Neural crest cell (in vitro differentiated cells): ENCODE data around the gene ANXA8L1. TPM values are rescaled to one million over a fixed set of nuclear protein-coding genes. Genes with fewer than 3 reads are reported as not detected.
"Not testable (repeated sequence)": the region's sequence is repeated elsewhere in the genome, so short reads cannot be mapped to it uniquely, and the experiment has no call there.

Source experiments
- DNase-seq: peaks from one replicate; pipeline ENCODE4 v3.0.0; 2021; ENCODE audit warnings: low read depth, mixed read lengths, low spot score
- H3K27ac Mint-ChIP-seq: one replicate; pipeline ENCODE4 v1.8.0; 2021; ENCODE audit warnings: mild to moderate bottlenecking, mixed read lengths; ENCODE audit not compliant: unreplicated experiment
- H3K27me3 Mint-ChIP-seq: 2 replicates; pipeline ENCODE4 v1.8.0; 2021; ENCODE audit warnings: low read depth, mild to moderate bottlenecking, mixed read lengths
- H3K36me3 Mint-ChIP-seq: 2 replicates; pipeline ENCODE4 v1.8.0; 2021; ENCODE audit warnings: low read depth, mild to moderate bottlenecking, mixed read lengths
- H3K4me1 Mint-ChIP-seq: 2 replicates; pipeline ENCODE4 v1.8.0; 2021; ENCODE audit warnings: mixed read lengths
- H3K4me3 Mint-ChIP-seq: one replicate; pipeline ENCODE4 v1.8.0; 2021; ENCODE audit warnings: mild to moderate bottlenecking, mixed read lengths
- H3K9me3 Mint-ChIP-seq: 2 replicates; pipeline ENCODE4 v1.8.0; 2021; ENCODE audit warnings: mixed read lengths
- long read RNA-seq: library from polyadenylated mRNA; unstranded; transcript quantifications from one replicate; pipeline ENCODE4 v2.0.0, GENCODE V29; 2020
- total RNA-seq: library from RNA; stranded (reverse); gene quantifications from 2 replicates; pipeline ENCODE4 v1.2.1, GENCODE V29; 2021
- TF ChIP-seq, protein P1 (sequence below): fragments of 200-600 bp; sonication (generic); conservative IDR thresholded peaks from 2 replicates; pipeline ENCODE4 v1.5.0; 2021; ENCODE audit warnings: antibody characterized with exemption, mild to moderate bottlenecking

The ANXA8L1 gene, protein sequence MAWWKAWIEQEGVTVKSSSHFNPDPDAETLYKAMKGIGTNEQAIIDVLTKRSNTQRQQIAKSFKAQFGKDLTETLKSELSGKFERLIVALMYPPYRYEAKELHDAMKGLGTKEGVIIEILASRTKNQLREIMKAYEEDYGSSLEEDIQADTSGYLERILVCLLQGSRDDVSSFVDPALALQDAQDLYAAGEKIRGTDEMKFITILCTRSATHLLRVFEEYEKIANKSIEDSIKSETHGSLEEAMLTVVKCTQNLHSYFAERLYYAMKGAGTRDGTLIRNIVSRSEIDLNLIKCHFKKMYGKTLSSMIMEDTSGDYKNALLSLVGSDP
- not detected in 2 replicates for total RNA-seq
- long read RNA-seq, result 0 reads

DNA sequence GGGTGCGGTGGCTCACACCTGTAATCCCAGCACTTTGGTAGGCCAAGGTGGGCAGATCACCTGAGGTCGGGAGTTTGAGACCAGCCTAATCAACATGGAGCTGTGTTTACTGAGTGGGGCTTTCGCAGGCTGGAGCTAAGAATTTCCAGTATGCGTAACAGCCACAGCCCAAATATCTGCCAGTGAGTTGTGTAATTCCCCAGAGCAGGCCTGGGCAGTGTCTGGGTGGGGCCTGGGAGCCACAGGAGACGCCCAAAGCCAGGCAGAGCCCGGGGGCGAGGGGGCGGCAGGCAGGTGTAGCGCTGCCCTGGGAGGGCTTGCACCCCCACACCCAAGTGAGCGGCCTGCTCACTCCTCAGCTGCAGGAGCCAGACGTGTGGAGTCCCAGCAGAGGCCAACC lies at the start of gene ANXA8L1:
Gene ANXA8L1 (plus strand): TSS at position 371 of the 400 bp plus-strand sequence. CDS start 76 bp downstream, outside the sequence.
- not testable (repeated sequence) for H3K27me3 Mint-ChIP-seq, DNase-seq, H3K4me3 Mint-ChIP-seq, H3K4me1 Mint-ChIP-seq, H3K9me3 Mint-ChIP-seq, H3K27ac Mint-ChIP-seq, H3K36me3 Mint-ChIP-seq

DNA sequence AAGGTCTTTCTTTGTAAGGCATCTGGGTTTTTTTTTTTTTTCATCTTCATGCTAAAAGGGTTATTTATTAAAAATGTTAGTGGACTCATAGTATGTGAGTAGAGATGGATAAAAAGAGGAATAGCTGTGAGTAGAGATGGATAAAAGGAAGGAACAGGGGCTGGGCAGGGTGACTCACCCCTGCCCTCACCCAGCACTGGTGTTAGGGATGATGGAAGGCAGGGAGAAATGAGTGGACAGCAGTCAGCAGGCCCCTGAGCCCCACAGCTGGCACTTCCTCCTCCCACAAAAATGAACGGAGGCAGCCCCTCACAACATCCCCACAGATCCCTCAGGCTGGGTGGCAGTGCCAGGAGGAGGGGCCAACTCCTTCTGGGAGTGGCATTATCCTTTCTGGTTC lies 49.5 kb upstream of the ANXA8L1 start:
- Mint-ChIP-seq H3K27ac (no peak overlapping the region), H3K4me3 (no peak overlapping the region), H3K27me3 (no peaks in the 10 kb centered on the region), H3K4me1 (peaks cover 20% of the 10 kb centered on the region), H3K9me3 (no peaks in the 10 kb centered on the region), H3K36me3 (no peaks in the 10 kb centered on the region)
- DNase-seq, result no peak
- TF ChIP-seq, protein P1, sequence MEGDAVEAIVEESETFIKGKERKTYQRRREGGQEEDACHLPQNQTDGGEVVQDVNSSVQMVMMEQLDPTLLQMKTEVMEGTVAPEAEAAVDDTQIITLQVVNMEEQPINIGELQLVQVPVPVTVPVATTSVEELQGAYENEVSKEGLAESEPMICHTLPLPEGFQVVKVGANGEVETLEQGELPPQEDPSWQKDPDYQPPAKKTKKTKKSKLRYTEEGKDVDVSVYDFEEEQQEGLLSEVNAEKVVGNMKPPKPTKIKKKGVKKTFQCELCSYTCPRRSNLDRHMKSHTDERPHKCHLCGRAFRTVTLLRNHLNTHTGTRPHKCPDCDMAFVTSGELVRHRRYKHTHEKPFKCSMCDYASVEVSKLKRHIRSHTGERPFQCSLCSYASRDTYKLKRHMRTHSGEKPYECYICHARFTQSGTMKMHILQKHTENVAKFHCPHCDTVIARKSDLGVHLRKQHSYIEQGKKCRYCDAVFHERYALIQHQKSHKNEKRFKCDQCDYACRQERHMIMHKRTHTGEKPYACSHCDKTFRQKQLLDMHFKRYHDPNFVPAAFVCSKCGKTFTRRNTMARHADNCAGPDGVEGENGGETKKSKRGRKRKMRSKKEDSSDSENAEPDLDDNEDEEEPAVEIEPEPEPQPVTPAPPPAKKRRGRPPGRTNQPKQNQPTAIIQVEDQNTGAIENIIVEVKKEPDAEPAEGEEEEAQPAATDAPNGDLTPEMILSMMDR, result no peak

DNA sequence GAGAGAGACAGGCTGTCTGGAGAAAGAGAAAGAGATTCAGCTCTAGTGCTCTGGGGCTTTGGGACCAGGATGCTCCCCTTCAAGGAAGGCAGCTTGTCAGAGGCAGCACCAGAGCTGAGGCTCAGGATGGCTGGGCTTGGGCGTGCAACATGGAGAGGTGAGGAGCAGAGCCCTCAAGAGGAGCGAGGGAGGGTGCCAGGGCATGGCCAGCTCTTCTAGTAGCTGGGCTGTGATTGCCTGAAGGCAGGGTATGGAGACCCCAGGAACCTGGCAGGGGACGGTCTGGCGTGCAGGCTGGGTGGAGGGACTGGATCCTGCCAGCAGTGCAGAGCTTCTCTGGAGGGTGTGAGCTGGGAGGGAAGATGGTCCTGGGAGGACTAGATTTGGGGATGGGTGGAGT lies 48.6 kb upstream of the ANXA8L1 start:
- no peak overlapping the region for H3K4me3 Mint-ChIP-seq
- no peaks in the 10 kb centered on the region for H3K9me3 Mint-ChIP-seq
- TF ChIP-seq, protein P1, result no peak
- no peak for DNase-seq
- no peaks in the 10 kb centered on the region for H3K36me3 Mint-ChIP-seq
- H3K27me3 Mint-ChIP-seq, result peaks cover 3% of the 10 kb centered on the region
- H3K27ac Mint-ChIP-seq, result peak overlapping the region; percentile 86
- H3K4me1 Mint-ChIP-seq, result peaks cover 20% of the 10 kb centered on the region

DNA sequence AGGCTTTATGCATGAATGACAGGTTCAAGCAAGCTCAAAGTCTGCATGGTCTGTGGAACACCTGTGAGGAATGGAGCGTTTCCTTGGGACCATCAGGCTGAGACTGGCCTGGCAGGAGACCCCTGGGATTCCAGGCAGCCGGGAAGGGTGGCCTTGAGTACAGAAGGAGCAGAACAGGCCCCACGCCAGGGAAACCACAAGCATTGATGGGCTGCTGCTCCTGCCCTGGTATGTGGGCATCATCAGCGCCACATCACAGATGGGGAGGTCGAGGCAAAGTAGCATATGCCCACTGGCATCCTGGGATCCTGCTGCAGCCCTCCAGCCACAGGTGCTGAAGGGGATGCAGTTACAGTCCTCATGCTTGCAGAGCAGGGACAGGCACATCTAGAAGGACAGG lies 47.9 kb upstream of the ANXA8L1 start:
- H3K4me1 Mint-ChIP-seq, result peaks cover 20% of the 10 kb centered on the region
- no peak overlapping the region for H3K27ac Mint-ChIP-seq
- H3K36me3 Mint-ChIP-seq, result no peaks in the 10 kb centered on the region
- H3K9me3 Mint-ChIP-seq, result no peaks in the 10 kb centered on the region
- peaks cover 3% of the 10 kb centered on the region for H3K27me3 Mint-ChIP-seq
- no peak overlapping the region for H3K4me3 Mint-ChIP-seq
- DNase-seq, result no peak
- TF ChIP-seq, protein P1, result no peak

DNA sequence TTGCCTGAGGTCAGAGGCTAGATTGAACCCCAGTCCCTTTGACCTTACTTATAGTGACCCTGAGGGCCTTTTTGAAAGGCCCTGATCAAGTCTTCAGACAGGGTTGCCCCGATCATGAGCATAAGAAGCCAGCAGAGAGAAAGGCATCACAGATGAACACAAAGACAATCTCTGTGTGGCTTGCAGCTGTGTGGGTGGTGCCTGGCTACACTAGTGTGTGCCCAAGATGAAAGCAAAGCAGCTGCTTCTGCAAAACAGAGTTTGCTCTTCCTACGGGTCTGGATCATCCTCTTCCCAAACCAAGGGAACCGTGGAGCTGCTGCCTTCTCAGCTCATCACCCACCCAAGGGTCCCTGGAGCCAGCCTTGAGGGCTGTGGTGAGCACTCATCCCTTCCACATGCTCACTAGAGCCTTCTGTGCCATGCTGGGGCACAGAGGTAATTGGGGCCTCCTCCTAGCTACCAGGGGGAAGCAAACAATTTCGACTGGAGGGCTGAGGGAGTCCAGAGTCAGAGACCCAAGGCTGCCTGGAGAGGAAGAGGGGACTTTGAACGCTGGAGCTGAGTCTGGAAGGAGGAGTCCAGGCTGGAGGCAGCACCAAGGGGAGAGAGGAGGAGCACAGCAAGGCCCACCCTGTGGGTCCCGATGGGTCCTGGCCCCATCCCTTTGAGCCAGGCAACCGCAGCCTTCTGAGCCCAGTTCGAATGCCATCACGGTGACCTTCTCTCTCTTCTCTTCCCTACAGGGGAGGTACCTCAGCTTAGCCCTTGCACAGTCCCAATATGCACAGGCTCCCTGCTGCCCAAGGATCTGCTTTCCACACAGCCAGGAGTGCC lies 46.5 kb upstream of the ANXA8L1 start:
- Mint-ChIP-seq H3K27me3 (peaks cover 3% of the 10 kb centered on the region), H3K4me1 (peaks cover 20% of the 10 kb centered on the region), H3K9me3 (no peaks in the 10 kb centered on the region), H3K36me3 (no peaks in the 10 kb centered on the region), H3K4me3 (no peak overlapping the region), H3K27ac (no peak overlapping the region)
- no peak for DNase-seq
- TF ChIP-seq, protein P1, result no peak

DNA sequence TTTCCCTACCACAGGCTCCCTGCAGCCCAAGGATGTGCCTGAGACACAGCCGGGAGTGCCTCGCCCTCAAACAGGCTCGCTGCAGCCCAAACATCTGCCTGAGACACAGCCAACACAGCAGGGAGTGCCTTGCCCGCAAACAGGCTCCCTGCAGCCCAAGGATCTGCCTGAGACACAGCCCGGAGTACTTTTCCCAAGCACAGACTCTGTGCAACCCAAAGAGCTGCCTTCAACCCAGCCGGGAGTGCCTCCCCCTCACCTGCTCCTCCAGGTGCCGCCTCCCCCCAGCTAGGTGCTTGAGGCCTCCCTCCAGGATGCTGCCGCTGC lies 45.9 kb upstream of the ANXA8L1 start:
- no peaks in the 10 kb centered on the region for H3K9me3 Mint-ChIP-seq
- no peak overlapping the region for H3K27ac Mint-ChIP-seq
- H3K36me3 Mint-ChIP-seq, result no peaks in the 10 kb centered on the region
- no peak overlapping the region for H3K4me3 Mint-ChIP-seq
- TF ChIP-seq, protein P1, result no peak
- peaks cover 20% of the 10 kb centered on the region for H3K4me1 Mint-ChIP-seq
- peaks cover 3% of the 10 kb centered on the region for H3K27me3 Mint-ChIP-seq
- DNase-seq, result no peak
